HL-60 (cell line): ENCODE measurements around the gene AKT1S1.

Source experiments
- CTCF ChIP-seq: IDR thresholded peaks from one replicate; pipeline ENCODE4 v1.5.1; 2011; ENCODE audit warnings: low read length, control low read depth, inconsistent platforms; ENCODE audit not compliant: insufficient read depth
- GABPA ChIP-seq: IDR thresholded peaks from 2 replicates; pipeline ENCODE4 v1.6.1; 2012; ENCODE audit warnings: low read depth
- POLR2AphosphoS5 ChIP-seq: IDR thresholded peaks from 2 replicates; pipeline ENCODE4 v1.6.1; 2012; ENCODE audit warnings: low read depth
- REST ChIP-seq: IDR thresholded peaks from 2 replicates; pipeline ENCODE4 v1.6.1; 2012; ENCODE audit warnings: low read depth; ENCODE audit not compliant: insufficient replicate concordance
- SPI1 ChIP-seq: IDR thresholded peaks from 2 replicates; pipeline ENCODE4 v1.6.1; 2012; ENCODE audit warnings: low read depth, mild to moderate bottlenecking, borderline replicate concordance

GRCh38 chr19:49926515-49926914, 49.4 kb upstream of the AKT1S1 start:
- TF ChIP-seq CTCF = no peak
- TF ChIP-seq REST = no peak
- TF ChIP-seq GABPA = no peak
- TF ChIP-seq POLR2AphosphoS5 = no peak
- no peak for TF ChIP-seq SPI1
